ENCODE results near the gene KRT36. TPM values are rescaled to one million over a fixed set of nuclear protein-coding genes. Genes with fewer than 3 reads are reported as not detected.

Gene KRT36
- total RNA-seq, 1 experiment from 2014 or later = not detected

DNA sequence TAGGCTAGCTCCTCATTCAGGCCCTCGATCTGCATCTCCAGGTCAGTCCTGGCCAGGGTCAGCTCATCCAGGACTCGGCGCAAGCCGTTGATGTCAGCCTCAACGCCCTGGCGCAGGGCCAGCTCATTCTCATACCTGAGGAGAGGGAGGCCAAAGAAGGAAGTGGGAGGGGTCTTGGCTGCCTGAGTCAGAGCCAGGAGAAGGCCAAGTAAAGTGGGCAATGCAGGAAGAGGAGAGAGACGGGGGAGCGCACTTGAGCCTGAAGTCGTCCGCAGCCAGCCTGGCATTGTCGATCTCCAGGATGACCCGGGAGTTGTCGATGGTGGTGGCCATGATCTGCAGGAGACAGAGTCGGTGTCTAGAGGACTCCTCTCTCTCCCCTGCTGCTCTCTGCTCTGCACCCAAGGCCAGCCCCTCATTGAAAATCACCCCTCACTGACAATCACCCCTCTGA, 27.1 kb upstream of the KRT36 start:
- Histone ChIP-seq H3K27ac (ENCODE audit: low read length) (no peak overlapping the region), H3K4me2 (ENCODE audit: low read length) (peak overlapping the region; percentile 47; the same call in 1 of the 2 replicates), H4K20me1 (ENCODE audit: low read length) (no peaks in the 10 kb centered on the region), H3K4me3 (ENCODE audit: low read length) (no peak overlapping the region), H3K4me1 (ENCODE audit: insufficient read depth, low read length) (peaks cover 43% of the 10 kb centered on the region), H2AFZ (ENCODE audit: low read length) (no peak overlapping the region), H3K9me3 (ENCODE audit: low read length) (no peaks in the 10 kb centered on the region), H3K79me2 (ENCODE audit: low read length) (no peaks in the 10 kb centered on the region), H3F3A (ENCODE audit: low read length, unreplicated experiment) (no peaks in the 10 kb centered on the region), H3K27me3 (ENCODE audit: low read length) (no peaks in the 10 kb centered on the region), H3K9ac (ENCODE audit: low read length) (no peak overlapping the region), H3K36me3 (ENCODE audit: low read depth, low read length) (peaks cover 8% of the 10 kb centered on the region; the same call in 1 of the 2 replicates), H3K9me2 (replicated peaks; ENCODE audit: low read length) (no peaks in the 10 kb centered on the region)
- intact Hi-C loops (cut with micrococcal nuclease) = loop anchor here (10.0 kb wide), 1 partner anchor 712 kb away; no protein-coding TSS in a partner anchor
- DNase-seq (no peak), ATAC-seq (no peak)
- TF ChIP-seq EZH2 (IDR thresholded peaks at IDR 0.05; ENCODE audit: low read length, unreplicated experiment) = no peak
- TF ChIP-seq, protein P1, sequence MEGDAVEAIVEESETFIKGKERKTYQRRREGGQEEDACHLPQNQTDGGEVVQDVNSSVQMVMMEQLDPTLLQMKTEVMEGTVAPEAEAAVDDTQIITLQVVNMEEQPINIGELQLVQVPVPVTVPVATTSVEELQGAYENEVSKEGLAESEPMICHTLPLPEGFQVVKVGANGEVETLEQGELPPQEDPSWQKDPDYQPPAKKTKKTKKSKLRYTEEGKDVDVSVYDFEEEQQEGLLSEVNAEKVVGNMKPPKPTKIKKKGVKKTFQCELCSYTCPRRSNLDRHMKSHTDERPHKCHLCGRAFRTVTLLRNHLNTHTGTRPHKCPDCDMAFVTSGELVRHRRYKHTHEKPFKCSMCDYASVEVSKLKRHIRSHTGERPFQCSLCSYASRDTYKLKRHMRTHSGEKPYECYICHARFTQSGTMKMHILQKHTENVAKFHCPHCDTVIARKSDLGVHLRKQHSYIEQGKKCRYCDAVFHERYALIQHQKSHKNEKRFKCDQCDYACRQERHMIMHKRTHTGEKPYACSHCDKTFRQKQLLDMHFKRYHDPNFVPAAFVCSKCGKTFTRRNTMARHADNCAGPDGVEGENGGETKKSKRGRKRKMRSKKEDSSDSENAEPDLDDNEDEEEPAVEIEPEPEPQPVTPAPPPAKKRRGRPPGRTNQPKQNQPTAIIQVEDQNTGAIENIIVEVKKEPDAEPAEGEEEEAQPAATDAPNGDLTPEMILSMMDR (conservative IDR thresholded peaks at IDR 0.05; ENCODE audit: low read depth, low read length) = no peak
- TF ChIP-seq EZH2phosphoT487 (IDR thresholded peaks at IDR 0.05; ENCODE audit: borderline replicate concordance, low read length) = no peak
- ChIA-PET POLR2A (ENCODE audit: unreplicated experiment) (no interaction called here), CTCF (no interaction called here)
- BruUV-seq (replicated peaks) = no TSS peak

DNA sequence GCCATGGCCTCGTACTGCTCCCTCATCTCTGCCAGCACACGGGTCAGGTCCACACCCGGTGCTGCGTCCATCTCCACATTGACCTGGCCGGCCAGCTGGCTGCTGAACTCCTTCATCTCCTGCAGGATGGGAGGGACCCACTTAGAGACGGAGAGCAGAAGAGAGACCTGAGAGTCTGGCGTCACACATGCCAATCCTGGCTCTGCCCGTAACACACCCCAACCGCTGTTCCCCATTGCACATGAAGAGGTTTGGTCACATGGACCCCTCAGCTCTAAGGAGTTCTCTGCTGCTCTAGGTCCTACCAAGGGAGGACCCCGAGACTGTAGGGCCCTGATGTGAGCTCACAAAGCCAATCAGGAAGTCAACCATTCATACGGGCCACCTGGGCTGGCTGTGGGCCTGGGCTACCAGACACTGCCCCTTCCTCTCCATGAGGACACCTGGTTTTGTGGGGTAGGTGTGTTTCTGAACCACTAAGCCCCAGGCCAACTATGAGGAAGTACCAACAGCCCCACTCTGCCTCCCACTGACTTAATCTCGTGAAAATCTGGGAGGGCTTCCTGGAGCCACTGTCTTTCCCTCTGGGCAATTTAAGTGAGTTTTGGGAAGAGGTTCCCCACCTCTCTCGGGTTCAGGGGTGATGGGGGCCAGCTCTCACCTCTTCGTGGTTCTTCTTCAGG, 26.6 kb upstream of the KRT36 start:
- Histone ChIP-seq H3K4me3 (ENCODE audit: low read length) (no peak overlapping the region), H3K4me1 (ENCODE audit: insufficient read depth, low read length) (peaks cover 41% of the 10 kb centered on the region), H3K9me3 (ENCODE audit: low read length) (no peaks in the 10 kb centered on the region), H3K9me2 (replicated peaks; ENCODE audit: low read length) (no peaks in the 10 kb centered on the region), H2AFZ (ENCODE audit: low read length) (no peak overlapping the region), H3K79me2 (ENCODE audit: low read length) (no peaks in the 10 kb centered on the region), H4K20me1 (ENCODE audit: low read length) (no peaks in the 10 kb centered on the region), H3F3A (ENCODE audit: low read length, unreplicated experiment) (no peaks in the 10 kb centered on the region), H3K27me3 (ENCODE audit: low read length) (no peaks in the 10 kb centered on the region), H3K4me2 (ENCODE audit: low read length) (no peak overlapping the region), H3K27ac (ENCODE audit: low read length) (no peak overlapping the region), H3K9ac (ENCODE audit: low read length) (no peak overlapping the region), H3K36me3 (ENCODE audit: low read depth, low read length) (peaks cover 8% of the 10 kb centered on the region; the same call in 1 of the 2 replicates)
- ATAC-seq = no peak
- TF ChIP-seq, protein P1 (conservative IDR thresholded peaks at IDR 0.05; ENCODE audit: low read depth, low read length) = no peak
- TF ChIP-seq EZH2 (IDR thresholded peaks at IDR 0.05; ENCODE audit: low read length, unreplicated experiment) = no peak
- TF ChIP-seq EZH2phosphoT487 (IDR thresholded peaks at IDR 0.05; ENCODE audit: borderline replicate concordance, low read length) = no peak
- POLR2A ChIA-PET (ENCODE audit: unreplicated experiment) = no interaction called here
- CTCF ChIA-PET = no interaction called here
- no TSS peak for BruUV-seq (replicated peaks)
- intact Hi-C loops (cut with micrococcal nuclease) = loop anchor here (10.0 kb wide), 1 partner anchor 711 kb away; no protein-coding TSS in a partner anchor
- DNase-seq = no peak

DNA sequence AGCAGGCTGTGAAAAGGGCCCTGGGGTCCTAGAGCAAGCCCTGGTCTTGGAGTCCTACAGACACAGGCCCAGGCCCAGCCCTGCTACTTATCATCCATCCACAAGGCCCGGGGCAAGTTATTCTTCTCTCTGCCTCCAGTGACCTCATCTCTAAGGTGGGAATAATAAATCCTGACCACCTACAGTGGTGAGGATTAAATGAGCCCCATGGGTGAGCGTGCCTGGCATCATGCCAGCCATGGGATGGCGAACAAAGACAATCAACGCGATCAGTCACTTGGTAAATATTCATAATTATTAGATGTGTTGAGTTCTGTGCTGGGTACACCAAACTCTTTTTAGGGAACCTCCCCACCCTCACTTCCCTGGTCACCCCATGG, 23.4 kb upstream of the KRT36 start:
- ChIA-PET POLR2A (ENCODE audit: unreplicated experiment) (no interaction called here), CTCF (interaction anchor here (0.7 kb wide), 1 partner anchor 95 kb away, joined by 4 read pairs; no protein-coding TSS in a partner anchor)
- H3K27ac ChIP-seq (ENCODE audit: low read length) = no peak overlapping the region
- H3K9ac ChIP-seq (ENCODE audit: low read length) = no peak overlapping the region
- TF ChIP-seq, protein P1 (conservative IDR thresholded peaks at IDR 0.05; ENCODE audit: low read depth, low read length) = no peak
- TF ChIP-seq EZH2 (IDR thresholded peaks at IDR 0.05; ENCODE audit: low read length, unreplicated experiment) = no peak
- no peak for TF ChIP-seq EZH2phosphoT487 (IDR thresholded peaks at IDR 0.05; ENCODE audit: borderline replicate concordance, low read length)
- intact Hi-C loops (cut with micrococcal nuclease) = loop anchor here (10.0 kb wide), 1 partner anchor 708 kb away; no protein-coding TSS in a partner anchor
- ATAC-seq = no peak
- H3K79me2 ChIP-seq (ENCODE audit: low read length) = no peaks in the 10 kb centered on the region
- H3K36me3 ChIP-seq (ENCODE audit: low read depth, low read length) = peaks cover 8% of the 10 kb centered on the region; the same call in 1 of the 2 replicates
- H4K20me1 ChIP-seq (ENCODE audit: low read length) = no peaks in the 10 kb centered on the region
- H3K4me1 ChIP-seq (ENCODE audit: insufficient read depth, low read length) = peaks cover 21% of the 10 kb centered on the region
- no peak overlapping the region for H2AFZ ChIP-seq (ENCODE audit: low read length)
- no peaks in the 10 kb centered on the region for H3F3A ChIP-seq (ENCODE audit: low read length, unreplicated experiment)
- no peak overlapping the region for H3K4me3 ChIP-seq (ENCODE audit: low read length)
- no peaks in the 10 kb centered on the region for H3K9me3 ChIP-seq (ENCODE audit: low read length)
- no peak for DNase-seq
- no peaks in the 10 kb centered on the region for H3K27me3 ChIP-seq (ENCODE audit: low read length)
- H3K4me2 ChIP-seq (ENCODE audit: low read length) = no peak overlapping the region
- no TSS peak for BruUV-seq (replicated peaks)
- no peaks in the 10 kb centered on the region for H3K9me2 ChIP-seq (replicated peaks; ENCODE audit: low read length)
